Memory B cell (primary cell): ENCODE results near the gene SENP8.
"Not testable (repeated sequence)": the region's sequence is repeated elsewhere in the genome, so short reads cannot be mapped to it uniquely, and the experiment has no call there.

Experiments used
- ATAC-seq: fragments of 150-1000 bp; cut with Tn5 transposase; 2 replicates; pipeline ENCODE4 v1.10.0; 2021; ENCODE audit warnings: low read depth, mild to moderate bottlenecking, moderate library complexity
- DNase-seq, 2 donors: peaks; one replicate each; pipeline ENCODE4 v3.0.0; 2022; ENCODE audit warnings: low spot score in 2 of 2
- H3K27ac Mint-ChIP-seq: one replicate; pipeline ENCODE4 v1.8.0; 2022; ENCODE audit warnings: mild to moderate bottlenecking, moderate library complexity, mixed read lengths
- H3K27me3 Mint-ChIP-seq: one replicate; pipeline ENCODE4 v1.8.0; 2022; ENCODE audit warnings: mixed read lengths
- H3K36me3 Mint-ChIP-seq: one replicate; pipeline ENCODE4 v1.8.0; 2022; ENCODE audit warnings: mild to moderate bottlenecking, mixed read lengths
- H3K4me1 Mint-ChIP-seq: one replicate; pipeline ENCODE4 v1.8.0; 2022; ENCODE audit warnings: mixed read lengths
- H3K4me3 Mint-ChIP-seq: one replicate; pipeline ENCODE4 v1.8.0; 2022; ENCODE audit warnings: mild to moderate bottlenecking, moderate library complexity, mixed read lengths
- H3K9me3 Mint-ChIP-seq: one replicate; pipeline ENCODE4 v1.8.0; 2022; ENCODE audit warnings: mixed read lengths

Gene SENP8

GRCh38 chr15:72169921-72170611 is 51.9 kb downstream of the SENP8 start:
- H3K4me3 Mint-ChIP-seq, result no peak overlapping the region
- H3K27ac Mint-ChIP-seq, result no peak overlapping the region
- no peak for DNase-seq
- no peaks in the 10 kb centered on the region for H3K9me3 Mint-ChIP-seq
- no peaks in the 10 kb centered on the region for H3K36me3 Mint-ChIP-seq
- peaks cover 12% of the 10 kb centered on the region for H3K27me3 Mint-ChIP-seq
- no peak for ATAC-seq
- peaks cover 3% of the 10 kb centered on the region for H3K4me1 Mint-ChIP-seq

- Mint-ChIP-seq H3K4me3 (no peak overlapping the region), H3K4me1 (peaks cover 7% of the 10 kb centered on the region), H3K27ac (no peak overlapping the region), H3K27me3 (peaks cover 18% of the 10 kb centered on the region), H3K36me3 (no peaks in the 10 kb centered on the region), H3K9me3 (no peaks in the 10 kb centered on the region)
- ATAC-seq (no peak), DNase-seq (no peak)
Measured at GRCh38 chr15:72170691-72171090, 52.5 kb downstream of the SENP8 start.

GRCh38 chr15:72171978-72172377 is 53.8 kb downstream of the SENP8 start:
- H3K4me1 Mint-ChIP-seq, H3K27ac Mint-ChIP-seq, DNase-seq, ATAC-seq, H3K4me3 Mint-ChIP-seq, H3K36me3 Mint-ChIP-seq, H3K9me3 Mint-ChIP-seq: not testable (repeated sequence)
- H3K27me3 Mint-ChIP-seq, result peaks cover 14% of the 10 kb centered on the region

GRCh38 chr15:72172796-72173195 is 54.6 kb downstream of the SENP8 start:
- Mint-ChIP-seq H3K27me3 (peaks cover 14% of the 10 kb centered on the region), H3K4me1 (peaks cover 7% of the 10 kb centered on the region), H3K36me3 (no peaks in the 10 kb centered on the region), H3K9me3 (no peaks in the 10 kb centered on the region), H3K4me3 (no peak overlapping the region), H3K27ac (no peak overlapping the region)
- ATAC-seq, result no peak
- DNase-seq, result no peak

- Mint-ChIP-seq H3K4me1 (peaks cover 7% of the 10 kb centered on the region), H3K27ac (no peak overlapping the region), H3K9me3 (no peaks in the 10 kb centered on the region), H3K36me3 (no peaks in the 10 kb centered on the region), H3K4me3 (no peak overlapping the region), H3K27me3 (peaks cover 11% of the 10 kb centered on the region)
- no peak for ATAC-seq
- DNase-seq, result no peak
Measured at GRCh38 chr15:72173401-72173800, 55.2 kb downstream of the SENP8 start.

GRCh38 chr15:72173864-72174550 is 55.8 kb downstream of the SENP8 start:
- no peak overlapping the region for H3K4me3 Mint-ChIP-seq
- H3K27ac Mint-ChIP-seq, result no peak overlapping the region
- H3K9me3 Mint-ChIP-seq, result no peaks in the 10 kb centered on the region

GRCh38 chr15:72174551-72175165 is 56.5 kb downstream of the SENP8 start:
- Mint-ChIP-seq H3K27ac (no peak overlapping the region), H3K4me3 (no peak overlapping the region), H3K27me3 (peaks cover 11% of the 10 kb centered on the region), H3K36me3 (no peaks in the 10 kb centered on the region), H3K4me1 (peaks cover 7% of the 10 kb centered on the region), H3K9me3 (no peaks in the 10 kb centered on the region)
- ATAC-seq, result no peak
- DNase-seq, result no peak

More at GRCh38 chr15:72173864-72174550, 55.8 kb downstream of the SENP8 start:
- H3K36me3 Mint-ChIP-seq, result no peaks in the 10 kb centered on the region
- H3K27me3 Mint-ChIP-seq, result peaks cover 11% of the 10 kb centered on the region
- peaks cover 7% of the 10 kb centered on the region for H3K4me1 Mint-ChIP-seq
- no peak for DNase-seq
- ATAC-seq, result no peak

GRCh38 chr15:72175186-72176044 is 57.2 kb downstream of the SENP8 start:
- Mint-ChIP-seq H3K4me3 (no peak overlapping the region), H3K9me3 (no peaks in the 10 kb centered on the region), H3K27ac (no peak overlapping the region), H3K36me3 (no peaks in the 10 kb centered on the region), H3K4me1 (peaks cover 7% of the 10 kb centered on the region), H3K27me3 (peaks cover 11% of the 10 kb centered on the region)
- ATAC-seq (no peak), DNase-seq (no peak)

- Mint-ChIP-seq H3K9me3 (no peaks in the 10 kb centered on the region), H3K27ac (no peak overlapping the region), H3K27me3 (peaks cover 15% of the 10 kb centered on the region), H3K36me3 (no peaks in the 10 kb centered on the region), H3K4me1 (peaks cover 7% of the 10 kb centered on the region), H3K4me3 (no peak overlapping the region)
- no peak for ATAC-seq
- no peak for DNase-seq
Measured at GRCh38 chr15:72176159-72176558, 58.0 kb downstream of the SENP8 start.

GRCh38 chr15:72176743-72177142 is 58.5 kb downstream of the SENP8 start:
- H3K9me3 Mint-ChIP-seq, result no peaks in the 10 kb centered on the region

GRCh38 chr15:72178976-72179585 is 60.9 kb downstream of the SENP8 start:
- H3K9me3 Mint-ChIP-seq, result no peaks in the 10 kb centered on the region
- H3K27ac Mint-ChIP-seq, result no peak overlapping the region

More at GRCh38 chr15:72176743-72177142, 58.5 kb downstream of the SENP8 start:
- Mint-ChIP-seq H3K36me3 (no peaks in the 10 kb centered on the region), H3K27ac (no peak overlapping the region), H3K4me1 (peaks cover 7% of the 10 kb centered on the region), H3K27me3 (peaks cover 21% of the 10 kb centered on the region), H3K4me3 (no peak overlapping the region)
- DNase-seq (no peak), ATAC-seq (no peak)

GRCh38 chr15:72179950-72180581 is 61.9 kb downstream of the SENP8 start:
- Mint-ChIP-seq H3K27ac (no peak overlapping the region), H3K27me3 (peaks cover 27% of the 10 kb centered on the region), H3K36me3 (no peaks in the 10 kb centered on the region)

More at GRCh38 chr15:72178976-72179585, 60.9 kb downstream of the SENP8 start:
- Mint-ChIP-seq H3K27me3 (peaks cover 27% of the 10 kb centered on the region), H3K4me1 (peaks cover 7% of the 10 kb centered on the region), H3K36me3 (no peaks in the 10 kb centered on the region), H3K4me3 (no peak overlapping the region)
- DNase-seq (no peak), ATAC-seq (no peak)

GRCh38 chr15:72180761-72181324 is 62.6 kb downstream of the SENP8 start:
- no peaks in the 10 kb centered on the region for H3K9me3 Mint-ChIP-seq
- H3K4me3 Mint-ChIP-seq, result no peak overlapping the region
- peaks cover 25% of the 10 kb centered on the region for H3K27me3 Mint-ChIP-seq
- H3K36me3 Mint-ChIP-seq, result no peaks in the 10 kb centered on the region
- DNase-seq (no peak), ATAC-seq (no peak)
- no peaks in the 10 kb centered on the region for H3K4me1 Mint-ChIP-seq
- no peak overlapping the region for H3K27ac Mint-ChIP-seq

More at GRCh38 chr15:72179950-72180581, 61.9 kb downstream of the SENP8 start:
- Mint-ChIP-seq H3K4me1 (peaks cover 4% of the 10 kb centered on the region), H3K9me3 (no peaks in the 10 kb centered on the region), H3K4me3 (no peak overlapping the region)
- DNase-seq (no peak), ATAC-seq (no peak)
